COLO668 (cell line): ENCODE results near the gene OR52E1.
"Not testable (repeated sequence)": the region's sequence is repeated elsewhere in the genome, so short reads cannot be mapped to it uniquely, and the experiment has no call there.

Experiments used
- DNase-seq: peaks from one replicate; lab custom pipeline; 2025; ENCODE audit not compliant: unreplicated experiment; lab: John Stamatoyannopoulos, UW

The OR52E1 gene

GRCh38 chr11:5069272-5069671 is at the start of gene OR52E1:
Gene OR52E1 (plus strand): TSS chr11:5069572.
- DNase-seq, result no peak

DNA sequence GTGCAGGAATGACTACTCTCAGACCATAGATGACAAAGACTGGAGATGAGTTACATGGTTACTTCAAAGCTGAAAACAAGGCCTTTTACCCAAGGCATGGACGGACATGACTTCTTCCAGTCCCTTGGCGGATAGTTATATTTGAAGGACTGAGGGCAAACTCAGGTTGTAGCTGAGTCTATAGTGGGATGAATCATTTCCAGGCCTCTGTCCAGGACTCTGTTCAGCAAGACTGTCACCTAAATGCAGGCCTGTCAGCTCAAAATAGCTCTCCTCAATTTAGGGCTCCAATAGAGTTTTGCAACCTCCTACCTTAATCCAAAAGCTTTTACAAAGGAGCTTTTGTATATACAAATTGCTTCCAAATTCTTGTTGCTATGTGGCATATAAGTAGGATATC is 47.4 kb upstream of the OR52E1 start:
- DNase-seq, result no peak

DNA sequence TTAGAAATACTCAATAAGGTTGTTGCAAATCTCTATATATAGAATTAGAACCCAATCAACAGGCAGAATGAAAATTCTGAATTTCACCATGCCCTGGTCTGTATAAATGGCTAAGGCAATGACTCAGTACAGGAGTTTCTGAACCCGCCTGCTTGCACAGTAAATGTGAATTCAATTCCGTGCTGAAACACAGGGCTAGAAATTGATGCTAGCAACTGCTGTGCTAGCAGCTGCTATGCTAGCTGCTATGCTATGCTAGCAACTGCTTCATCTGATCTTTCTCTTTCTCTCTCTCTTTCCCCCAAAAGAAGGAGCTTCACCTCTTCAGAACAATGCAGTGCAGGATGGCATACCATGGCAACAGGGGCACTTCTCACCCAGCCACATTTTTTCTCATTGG is 32.7 kb upstream of the OR52E1 start:
- DNase-seq, result no peak

- DNase-seq, result no peak
Measured at GRCh38 chr11:5037926-5038325, 31.4 kb upstream of the OR52E1 start.

GRCh38 chr11:5038341-5038740 is 31.0 kb upstream of the OR52E1 start:
- no peak for DNase-seq

- no peak for DNase-seq
Measured at GRCh38 chr11:5040876-5041275, 28.5 kb upstream of the OR52E1 start.

DNA sequence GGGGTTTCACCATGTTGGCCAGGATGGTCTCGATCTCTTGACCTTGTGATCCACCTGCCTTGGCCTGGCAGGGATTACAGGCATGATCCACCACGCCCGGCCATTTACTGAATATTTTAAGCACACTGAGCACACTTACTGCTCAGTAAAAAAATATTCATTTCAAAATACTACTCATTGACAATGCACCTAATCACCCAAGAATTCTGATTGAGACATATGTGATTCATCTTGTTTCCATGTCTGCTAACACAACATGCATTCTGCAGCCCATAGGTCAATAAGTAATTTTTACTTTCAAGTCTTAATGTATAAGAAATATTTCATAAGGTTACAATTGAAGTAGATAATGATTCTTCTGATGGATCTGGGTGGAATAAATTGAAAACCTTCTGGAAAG is 27.3 kb upstream of the OR52E1 start:
- no peak for DNase-seq

DNA sequence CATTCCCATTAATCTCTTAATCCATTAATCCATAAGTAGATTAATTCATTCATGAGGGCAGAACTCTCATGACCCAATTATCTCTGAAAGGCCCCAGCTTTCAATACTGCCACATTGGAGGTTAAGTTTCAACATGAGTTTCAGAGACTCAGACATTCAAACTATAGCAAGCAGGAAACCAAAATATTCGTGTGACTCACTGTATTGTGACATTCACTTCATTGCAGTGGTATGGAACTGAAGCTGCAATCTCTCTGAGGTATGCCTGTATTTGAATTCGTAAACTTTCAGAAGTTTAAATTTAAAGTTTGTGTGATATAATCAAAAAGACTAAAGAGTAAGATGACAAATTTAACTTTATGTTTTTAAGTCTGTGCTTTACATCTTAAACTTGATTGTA is 26.0 kb upstream of the OR52E1 start:
- no peak for DNase-seq

DNA sequence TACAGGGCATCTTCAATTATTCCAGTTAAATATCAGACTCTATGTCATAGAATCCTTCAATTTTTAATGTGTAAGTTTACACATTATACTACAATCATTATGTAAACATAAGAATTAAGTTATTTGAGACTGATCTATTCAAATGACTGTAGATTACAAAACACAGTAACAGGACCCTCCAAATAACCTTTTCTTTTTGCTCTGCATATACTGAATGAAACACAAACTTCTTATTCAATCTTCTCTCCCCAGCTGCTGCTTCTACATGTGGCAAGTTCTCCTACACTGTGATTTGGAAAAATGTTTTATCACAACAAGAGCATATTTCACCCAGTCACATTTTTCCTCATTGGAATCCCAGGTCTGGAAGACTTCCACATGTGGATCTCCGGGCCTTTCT is 23.1 kb upstream of the OR52E1 start, which contains the start of gene OR52J3:
OR52J3 (plus strand) TSS at position 301 of the 400 bp plus-strand sequence; CDS start at position 301, 0 bp downstream.
- DNase-seq, result no peak

DNA sequence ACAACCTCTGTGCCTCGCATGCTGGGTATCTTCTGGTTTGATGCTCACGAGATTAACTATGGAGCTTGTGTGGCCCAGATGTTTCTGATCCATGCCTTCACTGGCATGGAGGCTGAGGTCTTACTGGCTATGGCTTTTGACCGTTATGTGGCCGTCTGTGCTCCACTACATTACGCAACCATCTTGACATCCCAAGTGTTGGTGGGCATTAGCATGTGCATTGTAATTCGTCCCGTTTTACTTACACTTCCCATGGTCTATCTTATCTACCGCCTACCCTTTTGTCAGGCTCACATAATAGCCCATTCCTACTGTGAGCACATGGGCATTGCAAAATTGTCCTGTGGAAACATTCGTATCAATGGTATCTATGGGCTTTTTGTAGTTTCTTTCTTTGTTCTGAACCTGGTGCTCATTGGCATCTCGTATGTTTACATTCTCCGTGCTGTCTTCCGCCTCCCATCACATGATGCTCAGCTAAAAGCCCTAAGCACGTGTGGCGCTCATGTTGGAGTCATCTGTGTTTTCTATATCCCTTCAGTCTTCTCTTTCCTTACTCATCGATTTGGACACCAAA is 22.5 kb upstream of the OR52E1 start:
- no peak for DNase-seq

- DNase-seq, result not testable (repeated sequence)
Measured at GRCh38 chr11:5058679-5059078, 10.7 kb upstream of the OR52E1 start.

DNA sequence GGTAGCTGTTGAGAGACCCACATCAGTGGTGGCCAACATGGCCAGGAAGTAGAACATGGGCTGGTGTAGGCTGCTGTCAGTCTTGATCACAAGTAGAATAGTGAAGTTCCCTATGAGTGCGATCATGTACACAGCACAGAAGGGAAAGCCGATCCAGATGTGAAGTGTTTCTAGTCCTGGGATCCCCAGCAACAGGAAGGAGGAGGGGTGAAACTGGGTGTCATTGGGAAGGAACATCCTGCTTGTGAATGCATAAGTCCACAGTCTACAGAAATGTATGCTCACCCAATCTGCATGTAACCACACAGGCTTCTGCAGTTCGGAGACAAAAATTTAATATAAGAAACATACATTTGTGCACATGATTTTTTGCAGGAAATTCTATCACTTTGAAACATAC is 10.0 kb upstream of the OR52E1 start, which contains the start of gene OR52E2:
OR52E2 (minus strand) TSS at position 237 of the 400 bp plus-strand sequence; CDS start at position 237, 0 bp downstream.
- no peak for DNase-seq

GRCh38 chr11:5065027-5065426 is 4.3 kb upstream of the OR52E1 start:
- DNase-seq, result no peak

DNA sequence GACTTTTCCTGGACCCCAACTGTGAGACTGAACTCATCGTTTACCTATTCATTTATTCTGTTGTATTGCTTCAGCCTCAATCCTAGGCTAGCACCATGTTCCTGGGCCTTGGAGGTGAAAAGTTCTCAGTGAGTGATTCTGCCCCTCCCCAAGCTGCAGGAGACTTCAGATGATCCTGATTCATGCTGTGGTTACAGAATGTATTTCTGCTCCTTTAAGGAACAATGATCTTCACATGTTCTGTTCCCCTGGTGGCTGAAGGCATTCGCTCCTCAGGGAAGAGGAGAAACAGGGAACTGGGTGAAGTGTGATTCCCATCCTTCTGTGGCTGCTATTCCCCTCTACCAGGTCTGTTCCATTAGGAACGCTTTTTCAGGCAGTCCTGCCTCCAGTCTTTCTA is 2.4 kb downstream of the OR52E1 start:
- DNase-seq, result no peak

GRCh38 chr11:5081405-5081804 is 12.0 kb downstream of the OR52E1 start:
- DNase-seq, result no peak

DNA sequence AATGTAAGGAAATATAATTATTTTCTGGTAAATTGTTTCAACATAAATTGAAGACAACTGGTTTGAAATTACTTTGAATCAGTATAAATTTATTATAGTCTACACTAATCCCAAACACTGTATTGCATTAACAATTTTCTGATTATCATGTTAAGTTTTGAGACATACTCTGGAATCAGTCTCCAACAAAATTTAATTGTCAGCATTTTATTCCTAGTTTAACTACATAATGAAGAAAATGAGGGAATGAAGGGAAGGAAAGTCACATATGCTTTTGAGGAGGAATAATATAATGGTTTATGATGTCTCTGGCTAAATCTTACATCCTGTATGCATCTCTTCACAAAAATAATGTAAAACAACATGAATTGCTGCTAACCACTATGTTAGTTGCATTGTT is 14.2 kb downstream of the OR52E1 start:
- no peak for DNase-seq

- no peak for DNase-seq
Measured at GRCh38 chr11:5088556-5088955, 19.2 kb downstream of the OR52E1 start.

GRCh38 chr11:5090668-5091067 is 21.3 kb downstream of the OR52E1 start:
- no peak for DNase-seq

- DNase-seq, result no peak
Measured at GRCh38 chr11:5092821-5093585, 23.6 kb downstream of the OR52E1 start.

GRCh38 chr11:5096011-5096410 is 26.6 kb downstream of the OR52E1 start:
- no peak for DNase-seq

DNA sequence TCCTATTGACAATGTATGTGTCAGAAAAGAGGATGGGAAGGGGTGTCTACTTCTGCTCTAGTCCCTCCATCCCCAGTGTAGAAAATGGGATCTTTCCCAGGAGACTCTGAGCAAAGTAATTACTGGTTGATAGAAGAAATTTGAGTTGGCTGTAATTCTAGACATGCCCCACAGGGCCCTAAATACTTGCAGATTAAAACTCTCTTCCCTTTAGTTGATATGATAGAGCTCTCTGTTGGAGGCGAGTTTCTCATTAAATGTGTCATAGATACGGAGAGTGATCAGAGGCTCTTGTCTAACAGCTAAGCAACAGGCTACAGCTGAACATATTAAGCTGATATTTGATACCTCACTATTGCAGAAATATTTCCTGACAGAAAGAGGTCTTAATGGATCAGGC is 32.9 kb downstream of the OR52E1 start:
- DNase-seq, result no peak

DNA sequence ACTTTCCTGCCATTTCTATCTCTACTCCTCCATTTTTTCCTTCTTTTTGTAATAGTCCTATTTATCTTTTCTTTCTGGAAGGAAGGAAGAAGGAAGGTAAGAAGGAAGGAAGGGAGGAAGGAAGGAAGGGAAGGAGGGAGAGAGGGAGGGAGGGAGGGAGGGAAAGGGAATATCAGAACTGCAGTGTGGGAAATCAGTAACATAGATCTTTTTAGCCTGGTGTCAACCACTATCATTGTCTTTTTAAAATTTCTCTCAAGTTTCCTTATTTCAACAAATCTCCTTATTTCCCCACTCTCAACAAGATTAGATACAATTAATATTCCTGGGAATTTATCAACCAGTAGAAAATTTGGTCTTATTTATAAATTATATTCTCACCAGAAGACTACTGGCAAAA is 33.7 kb downstream of the OR52E1 start:
- DNase-seq, result no peak

- DNase-seq, result no peak
Measured at GRCh38 chr11:5107285-5107684, 37.9 kb downstream of the OR52E1 start.
